Measurements from ENCODE around the gene ADAMTS18.

Gene ADAMTS18

GRCh38 chr16:77396461-77396860 is 38.4 kb downstream of the ADAMTS18 start:
- DNase-seq (ENCODE audit: low read depth in 2 of 2) = no peak

GRCh38 chr16:77394699-77395098 is 40.1 kb downstream of the ADAMTS18 start:
- no peak for DNase-seq (ENCODE audit: low read depth in 2 of 2)

GRCh38 chr16:77393955-77394354 is 40.9 kb downstream of the ADAMTS18 start:
- no peak for DNase-seq (ENCODE audit: low read depth in 2 of 2)

- DNase-seq (ENCODE audit: low read depth in 2 of 2) = no peak
Observed at GRCh38 chr16:77387815-77388209, 47.0 kb downstream of the ADAMTS18 start.

GRCh38 chr16:77386831-77387814 is 47.7 kb downstream of the ADAMTS18 start:
- no peak for DNase-seq (ENCODE audit: low read depth in 2 of 2)

- DNase-seq (ENCODE audit: low read depth in 2 of 2) = no peak
Observed at GRCh38 chr16:77385481-77385880, 49.4 kb downstream of the ADAMTS18 start.

- no peak for DNase-seq (ENCODE audit: low read depth in 2 of 2)
Observed at GRCh38 chr16:77383606-77384187, 51.1 kb downstream of the ADAMTS18 start.

- DNase-seq (ENCODE audit: low read depth in 2 of 2) = no peak
Observed at GRCh38 chr16:77376358-77376757, 58.5 kb downstream of the ADAMTS18 start.

- no peak for DNase-seq (ENCODE audit: low read depth in 2 of 2)
Observed at GRCh38 chr16:77375396-77375795, 59.4 kb downstream of the ADAMTS18 start.

GRCh38 chr16:77374384-77374783 is 60.5 kb downstream of the ADAMTS18 start:
- DNase-seq (ENCODE audit: low read depth in 2 of 2) = no peak

- no peak for DNase-seq (ENCODE audit: low read depth in 2 of 2)
Observed at GRCh38 chr16:77373726-77374125, 61.1 kb downstream of the ADAMTS18 start.

GRCh38 chr16:77364770-77365169 is 70.1 kb downstream of the ADAMTS18 start:
- no peak for DNase-seq (ENCODE audit: low read depth in 2 of 2)

- no peak for DNase-seq (ENCODE audit: low read depth in 2 of 2)
Observed at GRCh38 chr16:77359065-77359502, 75.8 kb downstream of the ADAMTS18 start.

- DNase-seq (ENCODE audit: low read depth in 2 of 2) = no peak
Observed at GRCh38 chr16:77353587-77354263, 81.1 kb downstream of the ADAMTS18 start.

- no peak for DNase-seq (ENCODE audit: low read depth in 2 of 2)
Observed at GRCh38 chr16:77344341-77344740, 90.5 kb downstream of the ADAMTS18 start.

- DNase-seq (ENCODE audit: low read depth in 2 of 2) = no peak
Observed at GRCh38 chr16:77336637-77337036, 98.2 kb downstream of the ADAMTS18 start.

- DNase-seq (ENCODE audit: low read depth in 2 of 2) = no peak
Observed at GRCh38 chr16:77335652-77336234, 99.1 kb downstream of the ADAMTS18 start.

- no peak for DNase-seq (ENCODE audit: low read depth in 2 of 2)
Observed at GRCh38 chr16:77332792-77333191, 102.0 kb downstream of the ADAMTS18 start.

GRCh38 chr16:77331802-77332586 is 102.8 kb downstream of the ADAMTS18 start:
- no peak for DNase-seq (ENCODE audit: low read depth in 2 of 2)

GRCh38 chr16:77331043-77331442 is 103.8 kb downstream of the ADAMTS18 start:
- no peak for DNase-seq (ENCODE audit: low read depth in 2 of 2)

GRCh38 chr16:77330332-77331042 is 104.3 kb downstream of the ADAMTS18 start:
- no peak for DNase-seq (ENCODE audit: low read depth in 2 of 2)

Data from stimulated activated CD8-positive, alpha-beta memory T cell treated with anti-CD3 and anti-CD28 coated beads, Interleukin-7, amount 100 ng/mL, for 1 hour (primary cell).